Activated naive CD4-positive, alpha-beta T cell treated with anti-CD3 and anti-CD28 coated beads for 36 hours (primary cell): ENCODE data around the gene GRM7. TPM values are rescaled to one million over a fixed set of nuclear protein-coding genes. Genes with fewer than 3 reads are reported as not detected.

Source experiments
- CTCF ChIA-PET: fragments of 350-600 bp; sonication (Branson Sonifier 250); formaldehyde crosslinking; loops from one replicate; lab custom pipeline; 2021; ENCODE audit warnings: antibody characterized with exemption; lab: Charles Lee
- DNase-seq: peaks from one replicate; pipeline ENCODE4 v3.0.0-alpha.2; 2020
- H3K27ac Mint-ChIP-seq: one replicate; pipeline ENCODE4 v1.8.0; 2021; ENCODE audit warnings: mild to moderate bottlenecking, mixed read lengths
- H3K27me3 Mint-ChIP-seq: one replicate; pipeline ENCODE4 v1.8.0; 2021; ENCODE audit warnings: low read depth, mixed read lengths
- H3K36me3 Mint-ChIP-seq: one replicate; pipeline ENCODE4 v1.8.0; 2021; ENCODE audit warnings: low read depth, mixed read lengths
- H3K4me1 Mint-ChIP-seq: one replicate; pipeline ENCODE4 v1.8.0; 2021; ENCODE audit warnings: low read depth, mixed read lengths
- H3K4me3 Mint-ChIP-seq: one replicate; pipeline ENCODE4 v1.8.0; 2021; ENCODE audit warnings: mild to moderate bottlenecking, moderate library complexity, mixed read lengths
- H3K9me3 Mint-ChIP-seq: one replicate; pipeline ENCODE4 v1.8.0; 2021; ENCODE audit warnings: mixed read lengths
- intact Hi-C: fragments of 100-400 bp; cut with micrococcal nuclease; formaldehyde crosslinking; loops from one replicate; pipeline ENCODE4 v1.15.1; 2023
- total RNA-seq, 2 experiments: library from RNA; stranded (reverse); gene quantifications; one replicate each; pipeline ENCODE4 v1.2.3, GENCODE V29; 2021

The GRM7 gene
- total RNA-seq, 2 experiments from 2014 or later = not detected

DNA sequence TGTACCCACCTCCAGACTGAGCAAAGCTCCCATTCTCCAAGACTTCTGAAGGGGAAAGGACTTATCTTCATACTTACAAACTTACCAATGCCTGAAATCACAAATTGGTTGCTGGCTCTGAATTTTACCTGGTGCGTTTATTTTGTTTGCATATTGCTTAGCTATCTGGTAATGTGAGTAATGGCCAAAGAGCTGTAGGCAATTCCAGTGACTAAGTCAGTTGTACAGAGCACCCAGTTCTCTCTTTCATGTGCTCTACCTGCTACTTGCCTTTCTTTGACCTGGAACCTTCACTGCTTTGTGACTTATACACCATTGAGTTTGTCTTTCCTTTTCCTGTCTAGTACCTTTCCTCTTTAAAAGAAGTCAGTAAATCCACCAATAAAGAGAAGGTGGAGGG, 884.8 kb downstream of the GRM7 start:
- no peaks in the 10 kb centered on the region for H3K36me3 Mint-ChIP-seq
- H3K27ac Mint-ChIP-seq = no peak overlapping the region
- H3K27me3 Mint-ChIP-seq = no peaks in the 10 kb centered on the region
- intact Hi-C loops = no loop called here
- CTCF ChIA-PET = no interaction called here
- no peak for DNase-seq
- H3K9me3 Mint-ChIP-seq = no peaks in the 10 kb centered on the region
- no peaks in the 10 kb centered on the region for H3K4me1 Mint-ChIP-seq
- no peak overlapping the region for H3K4me3 Mint-ChIP-seq

DNA sequence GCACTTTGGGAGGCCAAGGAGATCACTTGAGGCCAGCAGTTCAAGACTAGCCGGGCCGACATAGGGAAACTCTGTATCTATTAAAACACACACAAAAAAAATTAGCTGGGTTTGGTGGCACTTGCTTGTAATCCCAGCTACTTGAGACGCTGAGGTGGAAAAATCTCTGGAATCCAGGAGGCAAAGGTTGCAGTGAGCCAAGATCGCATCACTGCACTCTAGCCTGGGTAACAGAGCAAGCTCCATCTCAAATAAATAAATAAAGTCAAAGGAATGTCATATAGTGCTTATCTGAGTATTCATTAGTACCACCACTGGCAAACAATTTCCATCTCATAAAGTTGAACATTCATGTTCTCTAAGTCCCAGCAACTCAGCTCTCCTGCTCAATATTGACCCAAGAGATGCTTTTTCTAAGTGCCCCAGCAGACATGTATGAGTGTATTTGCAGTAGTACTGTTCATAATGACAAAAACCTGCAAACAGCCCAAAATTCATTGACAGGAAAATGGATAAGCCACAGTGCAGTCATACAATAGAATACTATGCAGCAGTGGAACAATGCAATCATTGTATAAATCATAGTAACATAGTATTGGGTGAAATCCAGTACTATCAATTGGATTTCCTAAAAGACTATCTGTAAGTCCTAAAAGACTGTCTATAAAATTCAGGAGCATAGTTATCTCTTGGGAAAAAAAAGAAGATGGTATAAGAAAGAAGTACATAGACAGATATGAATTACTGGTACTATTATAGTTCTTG, 889.2 kb downstream of the GRM7 start:
- Mint-ChIP-seq H3K27ac (no peak overlapping the region), H3K36me3 (no peaks in the 10 kb centered on the region), H3K4me1 (peaks cover 7% of the 10 kb centered on the region), H3K4me3 (no peak overlapping the region), H3K9me3 (no peaks in the 10 kb centered on the region), H3K27me3 (no peaks in the 10 kb centered on the region)
- intact Hi-C loops = no loop called here
- CTCF ChIA-PET = no interaction called here
- no peak for DNase-seq

DNA sequence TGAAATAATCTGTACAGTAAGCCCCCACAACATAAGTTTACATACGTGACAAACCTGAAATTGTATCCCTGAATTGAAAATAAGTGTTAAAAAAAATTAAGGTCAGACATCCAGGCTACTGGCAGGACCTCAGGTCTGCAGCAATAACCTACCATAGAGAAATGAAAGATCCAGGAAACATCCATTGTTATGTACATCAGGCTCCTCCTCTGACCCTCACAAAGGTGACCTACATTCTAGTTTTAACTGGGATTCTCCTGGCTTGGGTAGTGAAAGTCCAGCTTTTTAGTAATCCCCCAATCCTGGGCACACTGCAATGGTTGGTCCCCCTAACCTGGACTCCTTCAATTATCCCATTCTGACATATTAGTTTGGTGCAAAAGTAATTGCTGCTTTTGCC, 891.1 kb downstream of the GRM7 start:
- Mint-ChIP-seq H3K9me3 (no peaks in the 10 kb centered on the region), H3K4me1 (peaks cover 7% of the 10 kb centered on the region), H3K27ac (no peak overlapping the region), H3K4me3 (no peak overlapping the region), H3K27me3 (no peaks in the 10 kb centered on the region), H3K36me3 (no peaks in the 10 kb centered on the region)
- intact Hi-C loops = loop anchor here (2.0 kb wide), 1 partner anchor 125 kb away; no protein-coding TSS in a partner anchor
- CTCF ChIA-PET = no interaction called here
- DNase-seq = no peak

DNA sequence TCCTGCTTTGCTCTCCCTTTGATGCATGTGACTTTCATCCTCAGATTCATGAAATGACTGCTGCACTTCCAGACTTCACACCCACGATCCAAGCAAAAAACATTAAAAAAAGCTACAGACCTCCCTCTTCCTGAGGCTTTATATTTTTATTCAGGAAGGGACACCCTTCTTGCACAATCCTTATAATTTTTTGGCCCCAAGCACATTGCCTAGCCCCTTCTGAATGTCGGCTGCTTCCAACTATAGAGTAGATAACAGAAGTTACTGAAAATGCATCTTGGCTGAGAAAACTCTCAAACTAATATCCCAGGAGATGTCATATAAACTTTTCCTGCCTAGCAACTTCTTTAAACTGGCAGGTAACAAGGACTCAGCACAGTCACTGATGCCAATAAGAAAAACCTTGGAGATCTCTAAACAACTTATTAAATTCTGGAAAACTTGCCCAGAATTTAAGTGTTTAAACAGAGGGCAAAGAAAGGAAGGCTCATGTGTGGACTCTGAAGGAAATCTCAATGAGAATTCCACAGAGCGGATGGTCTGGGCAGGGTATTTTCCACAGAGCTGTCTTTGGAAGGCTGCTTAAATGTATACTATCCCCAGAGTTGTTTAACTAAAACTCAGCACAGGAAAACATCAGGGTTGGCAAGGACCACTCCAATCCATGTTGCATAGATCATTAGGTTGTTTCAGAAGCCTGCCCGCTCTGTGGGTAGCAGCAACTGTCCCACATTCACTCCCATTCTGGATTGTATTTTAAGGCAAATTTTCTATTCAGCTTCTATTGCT, 893.9 kb downstream of the GRM7 start:
- no peaks in the 10 kb centered on the region for H3K9me3 Mint-ChIP-seq
- intact Hi-C loops = no loop called here
- no peak overlapping the region for H3K4me3 Mint-ChIP-seq
- no peaks in the 10 kb centered on the region for H3K36me3 Mint-ChIP-seq
- H3K27me3 Mint-ChIP-seq = no peaks in the 10 kb centered on the region
- no peak for DNase-seq
- CTCF ChIA-PET = no interaction called here
- H3K4me1 Mint-ChIP-seq = peaks cover 7% of the 10 kb centered on the region
- H3K27ac Mint-ChIP-seq = no peak overlapping the region

DNA sequence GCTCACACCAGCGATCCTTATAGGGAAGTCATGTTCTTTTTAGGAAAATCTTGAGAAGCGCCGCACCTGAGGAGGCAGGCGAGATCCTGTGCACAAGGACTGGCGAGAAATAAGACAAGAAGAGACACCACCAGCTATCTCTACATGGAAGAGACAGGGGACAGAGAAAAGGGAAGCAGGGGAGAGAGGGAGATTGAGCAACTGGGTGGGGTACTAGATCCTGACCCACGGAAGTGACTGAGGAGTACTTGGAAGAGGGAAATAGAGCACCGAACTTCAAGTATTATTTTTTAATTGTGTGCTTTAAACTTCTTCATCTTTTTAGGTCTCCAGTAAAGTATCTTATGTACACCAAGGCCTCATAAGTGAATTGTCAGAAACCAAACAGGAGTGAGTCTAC, 898.7 kb downstream of the GRM7 start:
- intact Hi-C loops = no loop called here
- no peak for DNase-seq
- CTCF ChIA-PET = no interaction called here
- Mint-ChIP-seq H3K4me1 (no peaks in the 10 kb centered on the region), H3K27me3 (no peaks in the 10 kb centered on the region), H3K27ac (no peak overlapping the region), H3K4me3 (no peak overlapping the region), H3K36me3 (no peaks in the 10 kb centered on the region), H3K9me3 (no peaks in the 10 kb centered on the region)

DNA sequence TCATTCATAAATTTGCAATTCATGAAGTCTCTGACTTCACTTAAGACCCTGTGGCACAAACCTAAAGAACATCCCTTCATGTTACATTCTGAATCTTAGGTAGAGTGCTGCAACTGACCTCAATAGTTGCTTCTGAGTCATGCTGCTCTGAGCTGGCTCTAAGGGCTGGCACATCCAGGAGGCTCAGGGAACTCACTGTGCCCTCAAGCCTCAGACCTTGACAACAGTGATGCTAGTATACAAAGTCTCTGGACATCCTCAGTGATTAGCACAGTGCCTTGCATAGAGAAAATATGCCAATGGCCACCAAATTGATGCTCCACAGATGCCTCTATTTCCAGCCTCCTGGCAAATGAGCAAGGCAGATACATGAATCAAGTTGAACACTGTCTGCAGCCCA, 899.8 kb downstream of the GRM7 start:
- H3K4me3 Mint-ChIP-seq = no peak overlapping the region

DNA sequence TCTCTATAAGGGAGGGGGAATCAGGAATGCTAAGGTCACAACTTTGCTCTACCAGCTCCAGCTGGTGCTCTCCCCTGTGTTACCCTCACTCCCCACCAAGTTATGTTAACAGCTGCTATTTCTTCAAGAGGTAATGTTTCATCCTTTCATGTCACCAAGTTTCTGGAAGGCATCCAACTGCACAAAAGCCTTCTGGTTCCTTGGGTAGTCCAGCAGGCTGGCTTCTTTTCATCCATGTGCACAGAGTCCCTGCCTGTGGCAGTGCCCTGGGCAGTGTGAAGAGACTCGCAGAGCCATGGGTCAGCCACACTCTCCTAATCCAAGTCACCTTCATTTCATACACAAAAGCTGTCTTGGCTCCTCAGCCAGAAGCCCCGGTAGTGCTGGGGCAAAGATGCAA, 903.2 kb downstream of the GRM7 start:
- no peaks in the 10 kb centered on the region for H3K27me3 Mint-ChIP-seq
- CTCF ChIA-PET = no interaction called here
- H3K36me3 Mint-ChIP-seq = no peaks in the 10 kb centered on the region
- no peaks in the 10 kb centered on the region for H3K4me1 Mint-ChIP-seq
- no peak for DNase-seq
- intact Hi-C loops = no loop called here
- no peak overlapping the region for H3K4me3 Mint-ChIP-seq
- peaks cover 9% of the 10 kb centered on the region for H3K9me3 Mint-ChIP-seq
- no peak overlapping the region for H3K27ac Mint-ChIP-seq

More for the DNA sequence above, 899.8 kb downstream of the GRM7 start:
- no peak for DNase-seq
- H3K36me3 Mint-ChIP-seq = no peaks in the 10 kb centered on the region
- no peaks in the 10 kb centered on the region for H3K4me1 Mint-ChIP-seq
- H3K27me3 Mint-ChIP-seq = no peaks in the 10 kb centered on the region
- CTCF ChIA-PET = no interaction called here
- intact Hi-C loops = no loop called here
- H3K9me3 Mint-ChIP-seq = no peaks in the 10 kb centered on the region
- no peak overlapping the region for H3K27ac Mint-ChIP-seq

DNA sequence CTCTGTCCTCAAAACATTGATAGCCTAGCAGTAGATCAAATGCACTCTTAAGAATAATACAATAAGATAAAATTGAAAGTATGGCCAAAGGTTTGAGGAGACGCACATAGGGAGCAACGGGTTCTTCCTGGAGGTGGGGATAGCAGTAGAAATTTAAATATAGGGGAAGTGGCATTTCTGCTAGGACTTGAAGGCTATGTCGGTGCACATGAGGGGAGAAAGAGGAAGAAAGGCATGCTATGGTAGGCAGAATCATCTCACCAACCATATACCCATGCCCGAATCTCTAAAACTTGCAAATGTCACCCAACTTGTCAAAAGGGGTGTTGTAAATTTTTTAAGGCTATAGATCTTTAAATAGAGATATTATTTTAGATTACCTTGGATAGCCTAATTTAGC, 905.6 kb downstream of the GRM7 start:
- intact Hi-C loops = no loop called here
- Mint-ChIP-seq H3K36me3 (no peaks in the 10 kb centered on the region), H3K4me3 (no peak overlapping the region), H3K9me3 (peaks cover 9% of the 10 kb centered on the region), H3K27me3 (no peaks in the 10 kb centered on the region), H3K4me1 (no peaks in the 10 kb centered on the region), H3K27ac (no peak overlapping the region)
- no peak for DNase-seq
- CTCF ChIA-PET = no interaction called here

DNA sequence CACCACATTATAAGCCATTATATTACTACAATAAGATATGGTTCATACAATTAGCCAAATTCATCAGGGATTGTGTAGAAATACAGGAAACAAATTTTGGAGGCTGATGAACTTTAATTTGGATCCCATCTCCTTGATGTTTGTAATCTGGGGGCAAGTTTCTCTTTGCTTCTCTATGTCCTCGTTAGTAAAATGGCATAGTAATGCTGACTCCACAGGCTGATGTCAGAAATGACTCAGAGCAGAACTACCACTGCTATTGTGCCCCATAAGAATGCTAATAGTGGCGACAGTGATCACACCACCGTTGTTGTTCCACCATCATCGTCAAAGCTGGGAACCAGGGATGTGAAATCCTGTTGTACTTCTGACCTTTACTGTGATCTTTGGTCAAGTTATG, 918.4 kb downstream of the GRM7 start:
- no peaks in the 10 kb centered on the region for H3K27me3 Mint-ChIP-seq

DNA sequence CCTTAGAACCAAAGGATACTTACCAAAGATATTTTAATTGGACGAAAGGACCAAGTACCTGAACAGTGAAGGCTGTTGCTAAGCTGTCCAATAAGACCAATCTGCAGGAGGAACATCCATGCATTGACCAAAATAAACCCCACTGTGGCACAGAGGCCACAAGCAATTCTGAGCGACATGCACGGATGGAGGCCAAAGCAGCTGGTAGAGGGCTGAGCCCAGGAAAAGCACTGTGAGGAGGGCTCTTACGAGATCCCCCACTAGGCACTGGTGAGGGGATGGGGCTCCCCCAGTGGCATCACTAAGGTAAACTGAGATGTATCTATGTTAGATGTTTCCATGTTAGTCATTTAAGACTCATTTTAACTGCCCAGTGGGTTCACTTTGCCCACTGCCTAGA, 920.5 kb downstream of the GRM7 start:
- intact Hi-C loops = no loop called here
- Mint-ChIP-seq H3K4me3 (no peak overlapping the region), H3K36me3 (no peaks in the 10 kb centered on the region), H3K4me1 (no peaks in the 10 kb centered on the region), H3K27me3 (no peaks in the 10 kb centered on the region), H3K27ac (no peak overlapping the region), H3K9me3 (peaks cover 2% of the 10 kb centered on the region)
- no peak for DNase-seq
- CTCF ChIA-PET = no interaction called here

More for the DNA sequence above, 918.4 kb downstream of the GRM7 start:
- no peak overlapping the region for H3K4me3 Mint-ChIP-seq
- H3K4me1 Mint-ChIP-seq = no peaks in the 10 kb centered on the region
- no peak overlapping the region for H3K27ac Mint-ChIP-seq
- no peak for DNase-seq
- intact Hi-C loops = no loop called here
- H3K9me3 Mint-ChIP-seq = no peaks in the 10 kb centered on the region
- CTCF ChIA-PET = no interaction called here
- no peaks in the 10 kb centered on the region for H3K36me3 Mint-ChIP-seq

DNA sequence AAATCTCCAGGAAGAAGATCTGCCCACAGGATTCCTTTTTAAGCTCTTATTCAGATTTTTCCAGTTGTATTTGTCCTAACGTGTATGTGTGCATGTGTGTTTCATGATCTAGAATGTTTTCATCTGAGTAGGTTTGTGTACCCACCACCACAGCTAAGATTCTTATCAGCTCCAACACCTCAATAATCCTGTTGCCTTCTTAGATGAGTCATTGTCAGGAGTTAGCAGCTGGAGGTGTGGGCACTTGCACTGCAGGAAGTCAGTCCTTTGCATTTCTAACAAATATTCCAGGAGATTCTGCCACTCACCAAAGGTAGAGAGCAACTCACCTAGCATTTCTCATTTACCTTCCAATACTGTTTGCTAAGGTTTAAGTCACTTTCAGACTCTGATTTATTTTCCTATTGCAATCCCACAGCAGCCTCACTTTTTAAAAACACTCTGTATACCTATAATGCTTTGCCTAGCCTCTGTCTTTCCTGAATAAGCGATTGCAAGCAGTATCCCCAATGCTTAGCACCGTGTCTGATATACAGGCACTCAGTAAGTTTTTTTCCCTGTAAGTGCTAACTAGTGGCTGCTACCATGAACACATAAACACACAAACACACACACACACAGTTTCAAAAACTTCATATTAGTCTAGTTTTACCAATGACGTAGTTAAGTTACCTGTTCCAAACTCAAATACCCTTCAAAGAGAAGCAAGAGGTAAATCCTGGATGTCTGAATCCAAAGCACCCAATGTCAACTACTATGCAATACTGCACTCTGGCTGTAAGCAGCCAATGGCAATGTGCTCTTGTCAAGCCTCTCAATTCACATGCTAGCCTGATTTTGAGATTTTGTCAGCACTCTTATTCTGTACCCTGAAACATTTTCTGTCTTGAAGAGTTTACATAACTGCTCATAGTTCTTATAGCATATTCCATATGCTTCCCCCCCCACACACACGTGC, 927.2 kb downstream of the GRM7 start:
- Mint-ChIP-seq H3K4me1 (no peaks in the 10 kb centered on the region), H3K36me3 (no peaks in the 10 kb centered on the region), H3K9me3 (peaks cover 2% of the 10 kb centered on the region), H3K4me3 (no peak overlapping the region), H3K27me3 (no peaks in the 10 kb centered on the region), H3K27ac (no peak overlapping the region)
- intact Hi-C loops = no loop called here
- CTCF ChIA-PET = no interaction called here
- no peak for DNase-seq

DNA sequence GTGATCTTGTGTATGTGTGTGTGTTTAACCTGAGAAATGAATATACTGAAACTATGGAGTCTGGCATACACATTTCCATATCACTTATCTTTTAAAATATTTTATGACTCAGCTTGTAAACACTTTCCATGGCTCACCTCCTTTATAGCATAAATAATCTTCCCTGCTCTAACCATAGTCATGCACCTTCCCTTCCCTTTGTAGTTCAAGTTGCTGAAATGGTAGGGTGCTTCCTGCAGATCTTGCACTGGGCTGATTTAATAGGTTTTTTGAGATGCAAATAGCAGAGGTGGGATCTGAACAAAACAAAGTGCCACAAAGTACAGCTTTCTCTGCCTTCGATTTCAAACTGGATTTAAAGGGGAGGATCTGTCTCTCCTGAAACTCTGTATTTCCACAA, 928.0 kb downstream of the GRM7 start:
- Mint-ChIP-seq H3K9me3 (peaks cover 2% of the 10 kb centered on the region), H3K27me3 (no peaks in the 10 kb centered on the region), H3K4me1 (no peaks in the 10 kb centered on the region), H3K27ac (no peak overlapping the region), H3K36me3 (no peaks in the 10 kb centered on the region), H3K4me3 (no peak overlapping the region)
- no peak for DNase-seq
- intact Hi-C loops = no loop called here
- CTCF ChIA-PET = no interaction called here
